A549 (cell line): Measurements from ENCODE around the gene POLR3B. TPM values are rescaled to one million over a fixed set of nuclear protein-coding genes. Genes with fewer than 3 reads are reported as not detected.
"Not testable (repeated sequence)": the region's sequence is repeated elsewhere in the genome, so short reads cannot be mapped to it uniquely, and the experiment has no call there.

Experiments used
- ATAC-seq, 2 experiments: fragments of 200-7000 bp in 1 of 2; fragments of >200 bp in 1 of 2; cut with Nextera tagmentation in 1 of 2; cut with Tn5 transposase in 1 of 2; 3 replicates each; pipeline versions ENCODE4 v1.8.0 to v1.9.1; 2018 to 2020; ENCODE audit warnings: mild to moderate bottlenecking in 1 of 2, moderate library complexity in 1 of 2
- CTCF ChIA-PET: fragments of 300-600 bp; sonication (Branson Sonifier 250); formaldehyde crosslinking; extraction: SDS; loops from one replicate; lab custom pipeline; 2021; ENCODE audit warnings: antibody characterized with exemption, inconsistent platforms; lab: Yijun Ruan, JAX
- POLR2A ChIA-PET: fragments of 350-600 bp; formaldehyde crosslinking; extraction: SDS; loops from one replicate; lab custom pipeline; 2021; ENCODE audit warnings: antibody characterized with exemption, inconsistent platforms; lab: Yijun Ruan, JAX
- DNase-seq, 2 experiments: peaks; one replicate each; pipeline versions ENCODE4 v3.0.0 to v3.0.0-alpha.2; 2011 to 2016; ENCODE audit warnings: low read depth in 1 of 2, low spot score in 1 of 2
- FAIRE-seq: peaks from 2 replicates; lab custom pipeline; 2011; peaks lifted over from hg19 to GRCh38; lab: Jason Lieb, UNC
- H3K27ac ChIP-seq, 2 experiments: fragments of >200 bp; sonication (Bioruptor Twin); formaldehyde crosslinking; 3 replicates each; pipeline ENCODE4 v1.5.1; 2016 to 2017
- H3K4me1 ChIP-seq: fragments of >200 bp; sonication (Bioruptor Twin); formaldehyde crosslinking; 3 replicates; pipeline ENCODE4 v1.6.1; 2016
- H3K4me2 ChIP-seq: fragments of >200 bp; sonication (Bioruptor Twin); formaldehyde crosslinking; 3 replicates; pipeline ENCODE4 v1.6.1; 2016
- H3K4me3 ChIP-seq: fragments of >200 bp; sonication (Bioruptor Twin); formaldehyde crosslinking; 3 replicates; pipeline ENCODE4 v1.5.1; 2016
- H3K9me3 ChIP-seq: fragments of >200 bp; sonication (Bioruptor Twin); formaldehyde crosslinking; 3 replicates; pipeline ENCODE4 v1.6.1; 2016
- CBX8 ChIP-seq: fragments of 200-600 bp; sonication (generic); IDR thresholded peaks from 2 replicates; pipeline ENCODE4 v1.6.1; 2016
- CEBPB ChIP-seq, 2 experiments: fragments of >200 bp in 1 of 2; sonication (Bioruptor Twin) in 1 of 2; formaldehyde crosslinking in 1 of 2; IDR thresholded peaks; 2 replicates each; pipeline ENCODE4 v1.6.1; 2012 to 2016
- ELK1 ChIP-seq: fragments of 150-350 bp; IDR thresholded peaks from 2 replicates; pipeline ENCODE4 v1.6.1; 2014; ENCODE audit warnings: low read depth, mild to moderate bottlenecking, low read length
- EP300 ChIP-seq, 2 experiments: fragments of >200 bp; sonication (Bioruptor Twin); formaldehyde crosslinking; IDR thresholded peaks; 2 replicates in 1 of 2; 3 replicates in 1 of 2; pipeline ENCODE4 v1.6.1; 2016 to 2017
- ESRRA ChIP-seq: fragments of 150-350 bp; IDR thresholded peaks from 2 replicates; pipeline ENCODE4 v1.6.1; 2014; ENCODE audit warnings: mild to moderate bottlenecking, low read length, borderline replicate concordance
- FOXS1 ChIP-seq: fragments of 250-450 bp; sonication (Bioruptor Pico); IDR thresholded peaks from 2 replicates; pipeline ENCODE4 v1.5.0; 2020; ENCODE audit warnings: mild to moderate bottlenecking, moderate library complexity
- HDAC2 ChIP-seq: fragments of 200-600 bp; sonication (generic); IDR thresholded peaks from 2 replicates; pipeline ENCODE4 v1.6.1; 2016
- HOXB13 ChIP-seq: fragments of 250-450 bp; sonication (Bioruptor Pico); IDR thresholded peaks from 2 replicates; pipeline ENCODE4 v1.5.0; 2020; ENCODE audit warnings: low read depth, mild to moderate bottlenecking, moderate library complexity
- KDM1A ChIP-seq: fragments of 200-600 bp; sonication (generic); IDR thresholded peaks from 2 replicates; pipeline ENCODE4 v1.6.1; 2016; ENCODE audit warnings: low read depth, mild to moderate bottlenecking
- MAX ChIP-seq: IDR thresholded peaks from 2 replicates; pipeline ENCODE4 v1.6.1; 2012
- NR3C1 ChIP-seq: fragments of >200 bp; sonication (Bioruptor Twin); formaldehyde crosslinking; IDR thresholded peaks from 3 replicates; pipeline ENCODE4 v1.6.1; 2017
- POLR2AphosphoS2 ChIP-seq: conservative IDR thresholded peaks from 2 replicates; pipeline ENCODE4 v1.6.1; 2012; ENCODE audit warnings: low read length, improper control_type of control experiment, inconsistent platforms
- SREBF2 ChIP-seq: fragments of 450-650 bp; IDR thresholded peaks from 2 replicates; pipeline ENCODE4 v1.6.1; 2014; ENCODE audit warnings: mild to moderate bottlenecking, moderate library complexity
- ZC3H11A ChIP-seq: fragments of 450-650 bp; IDR thresholded peaks from 2 replicates; pipeline ENCODE4 v1.6.1; 2014; ENCODE audit warnings: antibody characterized with exemption, mild to moderate bottlenecking
- ZFP36 ChIP-seq: fragments of 450-650 bp; IDR thresholded peaks from 2 replicates; pipeline ENCODE4 v1.6.1; 2014; ENCODE audit warnings: borderline replicate concordance; ENCODE audit not compliant: partially characterized antibody
- ZSCAN20 ChIP-seq: fragments of 250-450 bp; sonication (Bioruptor Pico); IDR thresholded peaks from 2 replicates; pipeline ENCODE4 v1.8.0; 2022; ENCODE audit warnings: mild to moderate bottlenecking, moderate library complexity
- WGBS: methylation state at CpG from one replicate; pipeline ENCODE4 v1.1.6; 2017; ENCODE audit errors: missing lambda C conversion rate; 5-methylcytosine and 5-hydroxymethylcytosine counted together
- polyA plus RNA-seq, 4 experiments: library from polyadenylated mRNA; depleted of rRNA in 3 of 4; stranded (reverse); fragments of >200 nt; fragmentation: RNase III in 1 of 4; extraction: RNeasy Plus Mini Kit Qiagen cat#74134 plus additional on column Dnase treatment in 1 of 4; gene quantifications; 2 replicates in 3 of 4; 3 replicates in 1 of 4; pipeline ENCODE4 v1.2.3, GENCODE V29; 2011 to 2017
- TF ChIP-seq, protein P1 (sequence below): fragments of >200 bp; sonication (Bioruptor Twin); formaldehyde crosslinking; IDR thresholded peaks from 3 replicates; pipeline ENCODE4 v1.5.1; 2016
- TF ChIP-seq, protein P2 (sequence below): fragments of 250-450 bp; sonication (Bioruptor Pico); IDR thresholded peaks from 2 replicates; pipeline ENCODE4 v1.5.0; 2020; ENCODE audit warnings: low read depth, mild to moderate bottlenecking, moderate library complexity

Gene POLR3B
- polyA plus RNA-seq, 2 of the 4 experiments (the other 2 are of a cell fraction): 5.4 to 10.7 TPM

DNA sequence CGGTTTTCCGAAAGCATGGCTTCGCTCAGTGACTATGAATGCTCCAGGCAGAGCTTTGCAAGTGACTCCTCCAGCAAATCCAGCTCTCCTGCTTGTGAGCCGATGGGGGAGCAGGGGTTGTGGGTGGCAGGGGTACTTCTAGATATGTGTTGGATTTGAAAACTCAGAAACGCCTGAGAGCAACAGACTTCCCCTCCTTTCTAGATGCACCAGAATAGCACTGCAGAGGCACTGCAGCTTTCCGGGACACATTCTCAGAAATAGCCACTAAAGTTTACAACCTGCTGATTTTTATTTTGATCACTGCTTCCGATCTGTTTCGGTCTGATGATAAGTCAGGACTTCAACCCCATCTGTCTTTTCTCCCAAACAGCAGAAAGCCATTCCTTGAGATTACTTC is 46.4 kb upstream of the POLR3B start:
- TF ChIP-seq FOXS1 (CRISPR knock-in tag): no peak
- TF ChIP-seq, protein P1, sequence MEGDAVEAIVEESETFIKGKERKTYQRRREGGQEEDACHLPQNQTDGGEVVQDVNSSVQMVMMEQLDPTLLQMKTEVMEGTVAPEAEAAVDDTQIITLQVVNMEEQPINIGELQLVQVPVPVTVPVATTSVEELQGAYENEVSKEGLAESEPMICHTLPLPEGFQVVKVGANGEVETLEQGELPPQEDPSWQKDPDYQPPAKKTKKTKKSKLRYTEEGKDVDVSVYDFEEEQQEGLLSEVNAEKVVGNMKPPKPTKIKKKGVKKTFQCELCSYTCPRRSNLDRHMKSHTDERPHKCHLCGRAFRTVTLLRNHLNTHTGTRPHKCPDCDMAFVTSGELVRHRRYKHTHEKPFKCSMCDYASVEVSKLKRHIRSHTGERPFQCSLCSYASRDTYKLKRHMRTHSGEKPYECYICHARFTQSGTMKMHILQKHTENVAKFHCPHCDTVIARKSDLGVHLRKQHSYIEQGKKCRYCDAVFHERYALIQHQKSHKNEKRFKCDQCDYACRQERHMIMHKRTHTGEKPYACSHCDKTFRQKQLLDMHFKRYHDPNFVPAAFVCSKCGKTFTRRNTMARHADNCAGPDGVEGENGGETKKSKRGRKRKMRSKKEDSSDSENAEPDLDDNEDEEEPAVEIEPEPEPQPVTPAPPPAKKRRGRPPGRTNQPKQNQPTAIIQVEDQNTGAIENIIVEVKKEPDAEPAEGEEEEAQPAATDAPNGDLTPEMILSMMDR: no peak
- 85% methylated on average over 8 of the region's 8 CpGs for WGBS
- DNase-seq (no peak), ATAC-seq (no peak), FAIRE-seq (no peak)
- no peak overlapping the region for H3K4me3 ChIP-seq
- no peaks in the 10 kb centered on the region for H3K9me3 ChIP-seq
- H3K4me1 ChIP-seq: peaks cover 12% of the 10 kb centered on the region; the same call in 2 of the 3 replicates
- H3K27ac ChIP-seq: no peak overlapping the region
- H3K4me2 ChIP-seq: no peak overlapping the region
- ChIA-PET POLR2A (no interaction called here), CTCF (interaction anchor here (0.6 to 0.9 kb wide), 2 partner anchors 32 to 602 kb away, joined by 3 read pairs; no protein-coding TSS in a partner anchor)

GRCh38 chr12:106313413-106313812 is 44.1 kb upstream of the POLR3B start:
- DNase-seq, H3K9me3 ChIP-seq, FAIRE-seq, POLR2A ChIA-PET, H3K27ac ChIP-seq, H3K4me2 ChIP-seq, H3K4me3 ChIP-seq, ATAC-seq, H3K4me1 ChIP-seq: not testable (repeated sequence)
- CTCF ChIA-PET: interaction anchor here (1.6 kb wide), 1 partner anchor 89 kb away, joined by 3 read pairs; no protein-coding TSS in a partner anchor
- peak; percentile 37 for TF ChIP-seq ZC3H11A
- 59% methylated on average over 4 of the region's 4 CpGs for WGBS

- ChIA-PET CTCF (interaction anchor here (1.3 kb wide), 2 partner anchors 10 to 17 kb away, joined by 4 to 8 read pairs; no protein-coding TSS in a partner anchor), POLR2A (no interaction called here)
- DNase-seq (no peak), FAIRE-seq (no peak), ATAC-seq (no peak)
- no peak overlapping the region for H3K4me3 ChIP-seq
- no peaks in the 10 kb centered on the region for H3K9me3 ChIP-seq
- H3K4me2 ChIP-seq: no peak overlapping the region
- WGBS: 84% methylated on average over 4 of the region's 4 CpGs
- no peaks in the 10 kb centered on the region for H3K4me1 ChIP-seq
- TF ChIP-seq, protein P2, sequence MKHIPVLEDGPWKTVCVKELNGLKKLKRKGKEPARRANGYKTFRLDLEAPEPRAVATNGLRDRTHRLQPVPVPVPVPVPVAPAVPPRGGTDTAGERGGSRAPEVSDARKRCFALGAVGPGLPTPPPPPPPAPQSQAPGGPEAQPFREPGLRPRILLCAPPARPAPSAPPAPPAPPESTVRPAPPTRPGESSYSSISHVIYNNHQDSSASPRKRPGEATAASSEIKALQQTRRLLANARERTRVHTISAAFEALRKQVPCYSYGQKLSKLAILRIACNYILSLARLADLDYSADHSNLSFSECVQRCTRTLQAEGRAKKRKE (CRISPR knock-in tag): no peak
- TF ChIP-seq HDAC2 (no peak), ZSCAN20 (CRISPR knock-in tag) (no peak), KDM1A (no peak), NR3C1 (no peak), HOXB13 (CRISPR knock-in tag) (no peak), CBX8 (no peak), MAX (no peak), CEBPB (IDR thresholded peaks at IDR 0.05) (no peak), SREBF2 (no peak)
- H3K27ac ChIP-seq: no peak overlapping the region
Observed at GRCh38 chr12:106315523-106315922, 42.0 kb upstream of the POLR3B start.

DNA sequence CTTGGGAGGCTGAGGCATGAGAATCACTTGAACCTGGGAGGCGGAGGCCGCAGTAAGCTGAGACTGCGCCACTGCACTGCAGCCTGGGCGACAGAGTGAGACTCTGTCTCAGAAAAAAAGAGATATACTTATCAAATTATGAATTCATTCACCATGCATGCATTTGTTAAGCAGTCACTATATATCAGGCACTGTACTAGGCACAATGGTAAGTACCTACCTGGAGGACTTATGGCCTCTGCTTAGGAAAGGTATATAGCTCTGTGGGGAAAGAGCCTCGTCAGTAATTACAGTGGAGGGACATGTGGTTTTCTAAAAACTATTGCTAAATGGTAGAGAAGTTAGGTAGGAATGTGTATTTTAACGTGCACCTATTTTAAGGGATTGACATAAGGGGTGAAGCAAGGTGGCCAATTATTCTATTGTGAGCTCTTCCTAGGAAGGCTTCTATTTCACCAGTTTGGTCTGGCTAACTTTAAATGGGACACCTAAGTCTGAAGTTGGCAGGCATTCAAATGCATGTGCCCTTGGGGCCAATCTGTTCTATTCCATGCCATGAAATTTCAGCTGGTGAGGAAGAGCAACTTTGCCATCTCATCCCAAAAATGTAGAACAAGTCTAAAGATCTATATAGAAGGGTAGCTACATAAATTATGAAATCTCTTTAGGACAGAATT is 40.0 kb upstream of the POLR3B start:
- no peaks in the 10 kb centered on the region for H3K9me3 ChIP-seq
- ATAC-seq (no peak), DNase-seq (no peak), FAIRE-seq (no peak)
- H3K4me2 ChIP-seq: no peak overlapping the region
- 87% methylated on average over 6 of the region's 6 CpGs for WGBS
- H3K4me1 ChIP-seq: no peaks in the 10 kb centered on the region
- CTCF ChIA-PET: interaction anchor here (1.4 kb wide), 1 partner anchor 18 kb away, joined by 3 read pairs; no protein-coding TSS in a partner anchor
- H3K4me3 ChIP-seq: no peak overlapping the region
- TF ChIP-seq POLR2AphosphoS2 (no peak), NR3C1 (no peak), CEBPB (IDR thresholded peaks at IDR 0.05) (no peak), ESRRA (no peak), ZFP36 (no peak), EP300 (IDR thresholded peaks at IDR 0.05) (no peak), ELK1 (no peak)
- no peak overlapping the region for H3K27ac ChIP-seq
- POLR2A ChIA-PET: no interaction called here
